Suprapubic skin (tissue), 4 donors: Measurements from ENCODE around the gene TEX26. TPM values are rescaled to one million over a fixed set of nuclear protein-coding genes. Genes with fewer than 3 reads are reported as not detected.
A peak's percentile ranks its signal among the peaks of the same experiment; 100 is the strongest.

Experiments
- DNase-seq, 2 donors: peaks; one replicate each; pipeline ENCODE4 v3.0.0-alpha.2; 2019; ENCODE audit warnings: low spot score in 2 of 2
- H3K27ac ChIP-seq: fragments of 200-600 bp; sonication (generic); one replicate; pipeline ENCODE4 v1.5.1; 2019
- H3K27me3 ChIP-seq: fragments of 200-600 bp; sonication (generic); one replicate; pipeline ENCODE4 v1.5.1; 2019
- H3K36me3 ChIP-seq: fragments of 200-600 bp; sonication (generic); one replicate; pipeline ENCODE4 v1.5.1; 2019
- H3K4me1 ChIP-seq: fragments of 200-600 bp; sonication (generic); one replicate; pipeline ENCODE4 v1.5.1; 2019
- H3K4me3 ChIP-seq: fragments of 200-600 bp; sonication (generic); one replicate; pipeline ENCODE4 v1.5.1; 2019; ENCODE audit warnings: mild to moderate bottlenecking
- H3K9me3 ChIP-seq: fragments of 200-600 bp; sonication (generic); one replicate; pipeline ENCODE4 v1.5.1; 2019
- EP300 ChIP-seq: sonication (generic); formaldehyde crosslinking; IDR thresholded peaks from one replicate; pipeline ENCODE4 v1.6.1; 2017; ENCODE audit warnings: antibody characterized with exemption
- POLR2A ChIP-seq, 2 donors: fragments of 450-650 bp; IDR thresholded peaks; one replicate each; pipeline ENCODE4 v1.6.1; 2017; ENCODE audit warnings: antibody characterized with exemption in 2 of 2, mild to moderate bottlenecking in 2 of 2, moderate library complexity in 2 of 2
- POLR2AphosphoS5 ChIP-seq, 3 donors: sonication (generic); formaldehyde crosslinking; IDR thresholded peaks; one replicate each; pipeline ENCODE4 v1.6.1; 2017; ENCODE audit warnings: antibody characterized with exemption in 3 of 3
- WGBS: methylation state at CpG from one replicate; pipeline ENCODE4 v1.1.5; 2018; 5-methylcytosine and 5-hydroxymethylcytosine counted together
- total RNA-seq, 4 donors: library from RNA; depleted of rRNA; stranded (reverse); fragments of >200 nt; gene quantifications; one replicate each; pipeline ENCODE4 v1.1.0, GENCODE V29; 2016
- TF ChIP-seq, protein P1 (sequence below), 2 donors: fragments of 200-600 bp in 1 of 2; fragments of 450-650 bp in 1 of 2; sonication (generic) in 1 of 2; IDR thresholded peaks; one replicate each; pipeline ENCODE4 v1.5.1; 2016 to 2019; ENCODE audit warnings: antibody characterized with exemption in 2 of 2, mild to moderate bottlenecking in 1 of 2, moderate library complexity in 1 of 2

The TEX26 gene
- total RNA-seq, 4 donors from 2014 or later = not detected

DNA sequence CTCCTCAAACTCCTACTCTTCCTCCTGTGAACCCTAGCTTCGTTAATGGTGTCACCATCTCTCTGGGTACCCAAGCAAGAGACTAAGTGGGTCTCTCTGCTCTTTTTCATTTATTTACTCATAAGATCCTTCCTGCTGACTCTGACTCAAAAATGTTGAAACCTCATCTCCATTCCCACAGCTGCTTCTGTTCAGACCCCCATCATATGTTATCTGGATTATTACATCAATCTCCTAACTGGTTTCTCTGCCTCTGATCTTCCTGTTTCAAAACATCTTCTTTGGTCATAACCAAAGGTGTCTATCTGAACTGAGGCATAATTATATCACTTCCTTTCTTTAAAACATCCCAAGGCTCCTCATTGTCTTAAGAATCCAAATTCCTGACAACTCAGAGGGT, 28.4 kb upstream of the TEX26 start:
- 95% methylated on average over 1 of the region's 1 CpG for WGBS
- Histone ChIP-seq H3K4me1 (peaks cover 44% of the 10 kb centered on the region), H3K27me3 (peaks cover 26% of the 10 kb centered on the region), H3K4me3 (no peak overlapping the region), H3K36me3 (no peaks in the 10 kb centered on the region), H3K27ac (no peak overlapping the region), H3K9me3 (no peaks in the 10 kb centered on the region)
- no peak for DNase-seq
- TF ChIP-seq POLR2AphosphoS5 (IDR thresholded peaks at IDR 0.05) (no peak), EP300 (no peak), POLR2A (IDR thresholded peaks at IDR 0.05) (no peak)
- TF ChIP-seq, protein P1, sequence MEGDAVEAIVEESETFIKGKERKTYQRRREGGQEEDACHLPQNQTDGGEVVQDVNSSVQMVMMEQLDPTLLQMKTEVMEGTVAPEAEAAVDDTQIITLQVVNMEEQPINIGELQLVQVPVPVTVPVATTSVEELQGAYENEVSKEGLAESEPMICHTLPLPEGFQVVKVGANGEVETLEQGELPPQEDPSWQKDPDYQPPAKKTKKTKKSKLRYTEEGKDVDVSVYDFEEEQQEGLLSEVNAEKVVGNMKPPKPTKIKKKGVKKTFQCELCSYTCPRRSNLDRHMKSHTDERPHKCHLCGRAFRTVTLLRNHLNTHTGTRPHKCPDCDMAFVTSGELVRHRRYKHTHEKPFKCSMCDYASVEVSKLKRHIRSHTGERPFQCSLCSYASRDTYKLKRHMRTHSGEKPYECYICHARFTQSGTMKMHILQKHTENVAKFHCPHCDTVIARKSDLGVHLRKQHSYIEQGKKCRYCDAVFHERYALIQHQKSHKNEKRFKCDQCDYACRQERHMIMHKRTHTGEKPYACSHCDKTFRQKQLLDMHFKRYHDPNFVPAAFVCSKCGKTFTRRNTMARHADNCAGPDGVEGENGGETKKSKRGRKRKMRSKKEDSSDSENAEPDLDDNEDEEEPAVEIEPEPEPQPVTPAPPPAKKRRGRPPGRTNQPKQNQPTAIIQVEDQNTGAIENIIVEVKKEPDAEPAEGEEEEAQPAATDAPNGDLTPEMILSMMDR (IDR thresholded peaks at IDR 0.05) = no peak

DNA sequence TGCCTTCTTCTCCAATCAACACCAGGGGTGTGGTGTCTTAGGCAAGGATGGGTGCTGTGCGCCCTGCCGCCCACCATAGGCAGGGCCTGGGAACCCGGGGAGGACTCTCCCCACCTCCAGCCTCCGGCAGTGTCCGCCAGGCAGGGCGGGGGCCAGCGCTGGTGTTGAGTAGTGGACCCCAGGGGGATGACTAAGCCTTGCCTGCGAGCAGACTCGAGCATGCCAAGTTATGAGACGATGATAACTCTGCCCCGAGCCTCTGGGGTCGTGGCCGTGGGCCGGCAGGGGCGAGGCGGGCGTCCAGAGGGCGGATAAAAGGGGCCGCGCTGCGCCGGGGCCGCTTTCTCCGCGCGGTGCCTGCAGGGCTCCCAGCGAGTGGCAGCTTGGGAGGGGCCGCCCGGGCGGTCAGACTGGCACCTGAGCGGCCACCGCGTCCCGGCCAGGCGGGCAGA, 26.5 kb upstream of the TEX26 start, which contains the start of gene MEDAG:
MEDAG (plus strand) TSS at position 340 of the 452 bp plus-strand sequence. CDS start 245 bp downstream, outside the sequence.
- peaks cover 26% of the 10 kb centered on the region for H3K27me3 ChIP-seq
- DNase-seq = peak; percentile 91 to 93
- 5% methylated on average over 16 of the region's 35 CpGs for WGBS
- H3K4me3 ChIP-seq = peak within 1 kb of the TSS; percentile 54
- H3K9me3 ChIP-seq = no peaks in the 10 kb centered on the region
- peaks cover 48% of the 10 kb centered on the region for H3K4me1 ChIP-seq
- TF ChIP-seq POLR2A (IDR thresholded peaks at IDR 0.05) (peak in 1 of 2 donors; percentile 67), EP300 (no peak), POLR2AphosphoS5 (IDR thresholded peaks at IDR 0.05) (peak in 2 of 3 donors; percentile 37 to 72)
- TF ChIP-seq, protein P1 (IDR thresholded peaks at IDR 0.05) = no peak
- no peaks in the 10 kb centered on the region for H3K36me3 ChIP-seq
- peak within 1 kb of the TSS; percentile 84 for H3K27ac ChIP-seq

DNA sequence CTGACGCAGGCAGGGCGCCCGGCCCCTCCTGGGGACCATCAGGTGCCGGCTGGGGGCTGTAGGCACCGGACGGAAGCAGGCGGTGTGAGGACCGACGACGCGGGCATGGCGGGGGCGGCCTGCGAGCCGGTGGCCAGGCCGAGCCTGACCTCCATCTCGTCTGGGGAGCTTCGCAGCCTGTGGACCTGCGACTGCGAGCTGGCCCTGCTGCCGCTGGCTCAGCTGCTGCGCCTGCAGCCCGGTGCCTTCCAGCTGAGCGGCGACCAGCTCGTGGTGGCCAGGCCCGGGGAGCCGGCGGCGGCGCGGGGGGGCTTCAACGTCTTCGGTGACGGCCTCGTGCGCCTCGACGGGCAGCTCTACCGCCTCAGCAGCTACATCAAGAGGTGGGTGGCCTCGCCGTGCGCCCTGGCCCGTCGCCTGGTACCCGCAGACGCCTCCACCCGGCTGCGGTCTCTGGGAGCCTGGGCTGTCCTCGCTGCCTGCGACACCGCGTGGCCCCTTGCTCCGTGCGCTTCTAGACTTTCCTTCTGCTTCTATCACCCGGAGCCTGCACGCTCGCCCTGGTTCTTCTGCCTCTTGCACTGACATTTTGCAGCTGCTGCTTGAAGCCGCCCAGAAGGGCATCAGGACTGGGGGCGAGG, 25.9 kb upstream of the TEX26 start:
- TF ChIP-seq POLR2A (IDR thresholded peaks at IDR 0.05) (no peak), POLR2AphosphoS5 (IDR thresholded peaks at IDR 0.05) (no peak), EP300 (no peak)
- TF ChIP-seq, protein P1 (IDR thresholded peaks at IDR 0.05) = no peak
- Histone ChIP-seq H3K4me1 (peaks cover 48% of the 10 kb centered on the region), H3K27me3 (peaks cover 26% of the 10 kb centered on the region), H3K9me3 (no peaks in the 10 kb centered on the region), H3K4me3 (peak overlapping the region; percentile 54), H3K36me3 (no peaks in the 10 kb centered on the region), H3K27ac (peak overlapping the region; percentile 84)
- WGBS = 11% methylated on average over 15 of the region's 60 CpGs
- DNase-seq = no peak

DNA sequence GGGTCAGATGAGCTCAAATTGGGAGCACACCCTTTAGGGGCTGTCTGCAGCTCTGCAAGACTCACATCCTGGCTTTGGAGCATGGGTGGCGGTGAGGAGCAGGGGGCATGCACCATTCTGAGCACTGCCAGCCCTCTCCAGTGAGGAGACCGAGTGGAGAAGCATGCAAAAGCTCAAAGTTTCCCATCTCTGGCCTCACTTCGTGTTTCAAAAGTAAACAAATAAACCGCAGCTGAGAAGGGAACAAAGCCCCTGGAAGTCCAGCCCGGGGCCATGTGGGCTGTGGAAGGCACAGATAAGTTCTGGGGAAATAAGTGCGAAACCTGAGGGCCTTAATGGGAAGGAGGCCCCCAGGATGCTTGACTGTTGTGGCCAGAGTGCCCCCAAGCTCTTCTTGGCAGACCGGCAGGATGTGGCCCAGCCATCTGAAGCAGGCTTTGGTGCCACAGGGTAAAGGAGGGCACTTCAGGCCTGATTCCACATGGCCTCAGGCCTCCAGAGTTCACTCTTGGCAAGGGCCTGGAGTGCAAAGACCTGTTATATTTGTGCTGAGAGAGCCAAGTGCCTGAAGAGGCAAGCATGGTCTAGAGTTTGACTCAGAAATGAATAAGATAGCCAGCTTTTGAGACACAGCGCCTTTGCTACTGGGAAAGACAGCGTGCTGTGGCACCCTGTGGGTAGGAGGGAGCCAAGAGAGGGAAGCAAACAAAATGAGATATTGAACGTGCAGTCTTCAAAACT, 25.2 kb upstream of the TEX26 start:
- H3K36me3 ChIP-seq = no peaks in the 10 kb centered on the region
- whole genome bisulfite sequencing = 27% methylated on average over 10 of the region's 10 CpGs
- H3K9me3 ChIP-seq = no peaks in the 10 kb centered on the region
- peak overlapping the region; percentile 84 for H3K27ac ChIP-seq
- H3K4me1 ChIP-seq = peaks cover 53% of the 10 kb centered on the region
- peaks cover 24% of the 10 kb centered on the region for H3K27me3 ChIP-seq
- peak overlapping the region; percentile 54 for H3K4me3 ChIP-seq
- DNase-seq = no peak
- TF ChIP-seq, protein P1 (IDR thresholded peaks at IDR 0.05) = no peak

DNA sequence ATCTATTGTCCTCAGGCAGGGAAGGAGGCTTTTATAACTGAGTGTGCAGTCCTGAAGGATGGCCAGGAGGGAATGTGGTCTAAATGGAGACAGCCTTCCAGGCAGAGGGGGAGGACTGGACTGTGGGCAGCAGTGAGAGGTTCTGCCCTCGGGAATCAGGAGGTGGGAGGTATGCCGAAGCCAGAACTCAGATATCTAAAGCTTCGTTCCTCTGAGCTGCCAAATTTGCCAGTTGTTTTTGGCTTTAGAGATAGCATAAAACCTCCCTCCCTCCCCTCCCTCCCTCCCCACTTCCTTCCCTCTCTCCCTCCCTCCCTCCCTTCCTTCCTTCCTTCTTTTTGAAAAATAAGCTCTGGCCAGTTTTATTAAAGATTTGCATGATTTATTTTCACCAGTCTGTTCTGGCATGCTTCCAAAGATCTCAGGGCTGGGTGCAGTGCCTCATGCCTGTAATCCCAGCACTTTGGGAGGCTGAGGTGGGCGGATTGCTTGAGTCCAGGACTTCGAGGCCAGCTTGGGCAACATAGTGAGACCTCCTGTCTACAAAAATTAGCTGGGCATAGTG, 24.0 kb upstream of the TEX26 start:
- peak overlapping the region; percentile 34 for H3K27ac ChIP-seq
- H3K9me3 ChIP-seq = no peaks in the 10 kb centered on the region
- H3K4me3 ChIP-seq = peak overlapping the region; percentile 54
- TF ChIP-seq EP300 (no peak), POLR2A (IDR thresholded peaks at IDR 0.05) (no peak), POLR2AphosphoS5 (IDR thresholded peaks at IDR 0.05) (no peak)
- TF ChIP-seq, protein P1 (IDR thresholded peaks at IDR 0.05) = no peak
- peaks cover 24% of the 10 kb centered on the region for H3K27me3 ChIP-seq
- DNase-seq = no peak
- H3K4me1 ChIP-seq = peaks cover 53% of the 10 kb centered on the region
- 7% methylated on average over 5 of the region's 5 CpGs for WGBS
- H3K36me3 ChIP-seq = no peaks in the 10 kb centered on the region
